Sigmoid colon (tissue), 7 donors: ENCODE results near the gene MTURN. TPM values are rescaled to one million over a fixed set of nuclear protein-coding genes. Genes with fewer than 3 reads are reported as not detected.

Experiments used
- DNase-seq: peaks from one replicate; pipeline ENCODE4 v3.0.0-alpha.2; 2019
- H3K27ac ChIP-seq, 4 donors: fragments of 200-600 bp; sonication (generic); one replicate each; pipeline ENCODE4 v1.5.1; 2016 to 2019; ENCODE audit warnings: mild to moderate bottlenecking in 1 of 4
- H3K27me3 ChIP-seq, 3 donors: fragments of 200-600 bp; sonication (generic); one replicate each; pipeline ENCODE4 v1.5.1; 2019; ENCODE audit warnings: mild to moderate bottlenecking in 1 of 3
- H3K36me3 ChIP-seq, 4 donors: fragments of 200-600 bp; sonication (generic); one replicate each; pipeline ENCODE4 v1.5.1; 2016 to 2019
- H3K4me1 ChIP-seq, 4 donors: fragments of 200-600 bp; sonication (generic); one replicate each; pipeline ENCODE4 v1.5.1; 2017 to 2019
- H3K4me3 ChIP-seq, 4 donors: fragments of 200-600 bp; sonication (generic); one replicate each; pipeline ENCODE4 v1.5.1; 2017 to 2019; ENCODE audit warnings: mild to moderate bottlenecking in 2 of 4, moderate library complexity in 1 of 4
- H3K9me3 ChIP-seq, 4 donors: fragments of 200-600 bp in 3 of 4; sonication (generic) in 3 of 4; one replicate each; pipeline versions ENCODE4 v1.5.1 to v1.6.1; 2013 to 2019
- EP300 ChIP-seq, 4 donors: sonication (generic); formaldehyde crosslinking; IDR thresholded peaks; one replicate each; pipeline ENCODE4 v1.6.1; 2017; ENCODE audit warnings: antibody characterized with exemption in 4 of 4
- POLR2A ChIP-seq, 2 donors: fragments of 450-650 bp; IDR thresholded peaks; one replicate each; pipeline ENCODE4 v1.6.1; 2016; ENCODE audit warnings: antibody characterized with exemption in 2 of 2, mild to moderate bottlenecking in 2 of 2, moderate library complexity in 2 of 2
- POLR2AphosphoS5 ChIP-seq, 4 donors: sonication (generic); formaldehyde crosslinking; IDR thresholded peaks; one replicate each; pipeline ENCODE4 v1.6.1; 2017; ENCODE audit warnings: antibody characterized with exemption in 4 of 4
- WGBS, 2 donors: extraction: QIAGEN DNeasy Blood & Tissue Kit; methylation state at CpG; one replicate each; pipeline ENCODE4 v1.1.7; 2013; 5-methylcytosine and 5-hydroxymethylcytosine counted together
- intact Hi-C: fragments of 100-400 bp; cut with DNase I; formaldehyde crosslinking; loops from one replicate; pipeline ENCODE4 v1.15.1; 2023
- polyA plus RNA-seq, 3 donors: library from polyadenylated mRNA; stranded (reverse); fragments of 200-250 nt; gene quantifications; one replicate each; pipeline ENCODE4 v1.2.3, GENCODE V29; 2013
- total RNA-seq, 4 donors: library from RNA; depleted of rRNA; stranded (reverse); fragments of >200 nt; gene quantifications; one replicate each; pipeline ENCODE4 v1.1.0, GENCODE V29; 2016
- TF ChIP-seq, protein P1 (sequence below), 4 experiments: fragments of 450-650 bp in 3 of 4; fragments of 200-600 bp in 1 of 4; IDR thresholded peaks; one replicate each; pipeline ENCODE4 v1.5.1; 2016 to 2019; ENCODE audit warnings: antibody characterized with exemption in 4 of 4, mild to moderate bottlenecking in 3 of 4, moderate library complexity in 2 of 4
- donor health status: healthy with polysubstance abuse.
- donor health status: Bipolar disorder and iron deficiency.
- donor health status: healthy.

MTURN gene
- total and polyA plus RNA-seq, 7 donors: 7.2 to 102 (median 75.9) TPM

DNA sequence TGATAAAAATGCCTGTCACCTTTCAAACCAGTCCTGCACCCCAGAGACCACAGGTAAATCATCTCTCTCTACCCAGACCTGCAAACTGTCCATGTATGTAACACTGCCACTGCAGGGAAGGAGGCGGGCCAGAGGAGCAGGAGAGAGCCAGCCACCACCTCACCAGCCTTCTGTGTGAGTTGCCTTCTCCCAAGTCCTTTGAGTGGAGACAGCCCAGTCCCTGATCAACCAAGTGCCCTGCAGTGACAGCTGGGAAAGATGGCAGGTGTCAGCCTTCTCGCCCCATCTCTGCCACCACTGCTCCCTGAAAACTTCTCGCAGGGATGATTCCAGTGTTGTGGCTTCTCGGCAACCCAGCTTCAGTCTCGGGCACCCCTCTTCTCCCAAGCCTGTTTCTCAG lies 42.4 kb downstream of the MTURN start:
- intact Hi-C loops: no loop called here
- no peak for DNase-seq
- Histone ChIP-seq H3K4me1 (peaks cover 0 to 59% (median 53%) of the 10 kb centered on the region in 4 donors), H3K9me3 (no peaks in the 10 kb centered on the region), H3K4me3 (no peak overlapping the region), H3K36me3 (no peaks in the 10 kb centered on the region), H3K27ac (no peak overlapping the region), H3K27me3 (no peaks in the 10 kb centered on the region)
- 93 to 98% methylated on average over 5 of the region's 5 CpGs for WGBS, 2 donors
- TF ChIP-seq POLR2A (IDR thresholded peaks at IDR 0.05): no peak
- TF ChIP-seq POLR2AphosphoS5 (IDR thresholded peaks at IDR 0.05): no peak
- no peak for TF ChIP-seq EP300 (IDR thresholded peaks at IDR 0.05)
- TF ChIP-seq, protein P1, sequence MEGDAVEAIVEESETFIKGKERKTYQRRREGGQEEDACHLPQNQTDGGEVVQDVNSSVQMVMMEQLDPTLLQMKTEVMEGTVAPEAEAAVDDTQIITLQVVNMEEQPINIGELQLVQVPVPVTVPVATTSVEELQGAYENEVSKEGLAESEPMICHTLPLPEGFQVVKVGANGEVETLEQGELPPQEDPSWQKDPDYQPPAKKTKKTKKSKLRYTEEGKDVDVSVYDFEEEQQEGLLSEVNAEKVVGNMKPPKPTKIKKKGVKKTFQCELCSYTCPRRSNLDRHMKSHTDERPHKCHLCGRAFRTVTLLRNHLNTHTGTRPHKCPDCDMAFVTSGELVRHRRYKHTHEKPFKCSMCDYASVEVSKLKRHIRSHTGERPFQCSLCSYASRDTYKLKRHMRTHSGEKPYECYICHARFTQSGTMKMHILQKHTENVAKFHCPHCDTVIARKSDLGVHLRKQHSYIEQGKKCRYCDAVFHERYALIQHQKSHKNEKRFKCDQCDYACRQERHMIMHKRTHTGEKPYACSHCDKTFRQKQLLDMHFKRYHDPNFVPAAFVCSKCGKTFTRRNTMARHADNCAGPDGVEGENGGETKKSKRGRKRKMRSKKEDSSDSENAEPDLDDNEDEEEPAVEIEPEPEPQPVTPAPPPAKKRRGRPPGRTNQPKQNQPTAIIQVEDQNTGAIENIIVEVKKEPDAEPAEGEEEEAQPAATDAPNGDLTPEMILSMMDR (IDR thresholded peaks at IDR 0.05): no peak

DNA sequence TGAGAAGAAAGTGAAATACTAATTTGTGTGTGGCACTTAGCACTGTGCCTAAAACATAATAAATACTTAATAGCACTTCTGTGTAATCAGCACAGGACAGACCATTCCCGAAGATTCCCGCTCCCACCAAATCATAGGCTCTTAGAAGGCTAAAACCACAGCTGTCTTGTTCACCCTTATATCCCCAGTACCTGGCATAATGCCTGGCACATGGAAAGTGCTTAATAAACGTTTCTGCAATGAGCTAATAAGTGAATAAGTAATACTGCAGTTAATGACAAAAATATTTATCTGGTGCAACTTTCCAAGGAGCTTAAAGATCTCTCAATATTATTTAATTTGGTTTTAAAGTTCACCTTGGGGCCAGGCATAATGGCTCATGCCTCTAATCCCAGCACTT lies 43.2 kb downstream of the MTURN start:
- Histone ChIP-seq H3K27ac (no peak overlapping the region), H3K27me3 (no peaks in the 10 kb centered on the region), H3K9me3 (no peaks in the 10 kb centered on the region), H3K4me3 (no peak overlapping the region), H3K4me1 (peaks cover 0 to 55% (median 49%) of the 10 kb centered on the region in 4 donors), H3K36me3 (no peaks in the 10 kb centered on the region)
- DNase-seq: no peak
- WGBS, 2 donors: 64 to 78% methylated on average over 3 of the region's 3 CpGs
- intact Hi-C loops: no loop called here
- TF ChIP-seq POLR2A (IDR thresholded peaks at IDR 0.05) (no peak), EP300 (IDR thresholded peaks at IDR 0.05) (no peak), POLR2AphosphoS5 (IDR thresholded peaks at IDR 0.05) (no peak)
- TF ChIP-seq, protein P1 (IDR thresholded peaks at IDR 0.05): no peak

DNA sequence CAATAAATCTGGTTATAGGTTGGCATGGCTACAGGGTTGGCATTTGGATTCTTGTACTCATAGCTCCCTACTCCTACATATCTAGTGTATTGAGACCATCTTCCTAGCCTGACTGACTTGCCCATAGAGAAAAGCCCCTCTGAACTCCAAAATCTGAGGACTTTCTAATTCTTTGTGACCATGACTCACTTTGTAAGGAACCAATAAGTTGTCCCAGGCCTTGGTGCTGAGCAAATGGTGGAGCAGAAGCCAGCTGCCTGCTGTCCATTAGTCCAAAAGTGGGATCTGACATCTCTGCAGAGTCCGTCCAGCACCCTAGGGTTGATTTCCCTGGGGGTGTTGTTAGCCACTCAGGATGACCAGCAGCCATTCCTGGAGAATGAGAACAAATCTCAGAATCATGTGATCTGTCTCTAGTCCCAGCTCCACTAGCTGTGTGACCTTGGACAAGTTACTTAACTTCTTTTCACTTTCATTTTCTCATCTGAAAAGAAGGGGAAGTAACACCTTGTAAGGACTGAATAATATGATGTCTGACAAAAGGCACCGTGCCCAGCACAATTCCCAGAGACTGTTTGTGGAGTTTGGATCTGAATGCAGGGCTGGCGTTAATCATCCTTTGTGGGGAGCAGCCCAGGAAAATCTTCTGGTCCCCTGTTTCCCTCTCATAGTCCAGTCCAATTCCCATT lies 44.1 kb downstream of the MTURN start:
- WGBS, 2 donors: 42 to 66% methylated on average over 3 of the region's 3 CpGs
- no peak for DNase-seq
- no peaks in the 10 kb centered on the region for H3K36me3 ChIP-seq
- peak overlapping the region in 1 of 4 donors; percentile 34 for H3K27ac ChIP-seq
- no peaks in the 10 kb centered on the region for H3K9me3 ChIP-seq
- no peak overlapping the region for H3K4me3 ChIP-seq
- peaks cover 0 to 46% (median 40%) of the 10 kb centered on the region in 4 donors for H3K4me1 ChIP-seq
- H3K27me3 ChIP-seq: no peaks in the 10 kb centered on the region
- TF ChIP-seq EP300 (IDR thresholded peaks at IDR 0.05) (no peak), POLR2AphosphoS5 (IDR thresholded peaks at IDR 0.05) (no peak), POLR2A (IDR thresholded peaks at IDR 0.05) (no peak)
- TF ChIP-seq, protein P1 (IDR thresholded peaks at IDR 0.05): no peak
- intact Hi-C loops: no loop called here

DNA sequence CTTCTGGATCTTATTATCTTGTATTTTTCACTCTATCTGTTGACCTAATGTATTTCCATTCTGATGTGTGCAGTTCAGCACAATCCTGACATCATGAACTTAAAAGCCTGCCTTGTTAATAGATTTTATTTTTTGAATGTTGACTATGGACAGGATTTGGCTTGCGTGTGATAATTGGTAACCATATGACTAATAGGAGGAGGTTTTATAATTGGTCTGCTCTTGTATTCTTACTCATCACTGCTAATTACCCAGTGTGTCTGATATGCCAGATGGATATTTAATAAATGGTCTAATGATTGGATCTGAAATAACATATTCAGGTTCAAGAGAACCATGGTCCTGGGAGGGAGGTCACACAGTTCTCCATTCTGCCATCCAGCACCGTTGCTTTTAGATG lies 45.9 kb downstream of the MTURN start:
- Histone ChIP-seq H3K27me3 (no peaks in the 10 kb centered on the region), H3K27ac (peak overlapping the region; percentile 58 to 70 (median 66)), H3K4me3 (no peak overlapping the region), H3K4me1 (peaks cover 0 to 48% (median 28%) of the 10 kb centered on the region in 4 donors), H3K36me3 (no peaks in the 10 kb centered on the region), H3K9me3 (no peaks in the 10 kb centered on the region)
- no peak for DNase-seq
- intact Hi-C loops: no loop called here
- TF ChIP-seq, protein P1 (IDR thresholded peaks at IDR 0.05): no peak
- TF ChIP-seq POLR2A (IDR thresholded peaks at IDR 0.05) (no peak), EP300 (IDR thresholded peaks at IDR 0.05) (no peak), POLR2AphosphoS5 (IDR thresholded peaks at IDR 0.05) (no peak)
- 92 to 93% methylated on average over 2 of the region's 2 CpGs for WGBS, 2 donors
